Fibroblast of pulmonary artery (primary cell): ENCODE results near the gene KCNH2.

Experiments used
- DNase-seq: peaks from one replicate; pipeline ENCODE4 v3.0.0-alpha.2; 2010; ENCODE audit warnings: low read depth
- H3K4me3 ChIP-seq: replicated peaks from 2 replicates; pipeline ENCODE4 v1.5.1; 2011; ENCODE audit warnings: low read depth, mild to moderate bottlenecking, control low read depth, low read length, moderate library complexity
- CTCF ChIP-seq: IDR thresholded peaks from 2 replicates; pipeline ENCODE4 v1.5.1; 2011; ENCODE audit warnings: mild to moderate bottlenecking, control low read depth, low read length, inconsistent platforms; ENCODE audit errors: missing control alignments

KCNH2 gene

GRCh38 chr7:150980663-150981062 lies 2.5 kb upstream of the KCNH2 start:
- no peak overlapping the region for H3K4me3 ChIP-seq
- TF ChIP-seq CTCF, result no peak
- no peak for DNase-seq

- no peak for DNase-seq
- no peak overlapping the region for H3K4me3 ChIP-seq
- no peak for TF ChIP-seq CTCF
Observed at GRCh38 chr7:150979713-150980390, 1.7 kb upstream of the KCNH2 start.

GRCh38 chr7:150977382-150978125 lies 567 bp downstream of the KCNH2 start:
- H3K4me3 ChIP-seq, result no peak overlapping the region
- DNase-seq, result no peak
- TF ChIP-seq CTCF, result no peak

GRCh38 chr7:150976529-150977381 lies 1.4 kb downstream of the KCNH2 start:
- H3K4me3 ChIP-seq, result no peak overlapping the region
- no peak for DNase-seq
- no peak for TF ChIP-seq CTCF

GRCh38 chr7:150975536-150976319 lies 2.4 kb downstream of the KCNH2 start:
- no peak overlapping the region for H3K4me3 ChIP-seq
- TF ChIP-seq CTCF, result no peak

More at GRCh38 chr7:150975536-150976319, 2.4 kb downstream of the KCNH2 start:
- DNase-seq, result no peak
